HG02973 (cell line): ENCODE measurements around the gene SERPINE2.
"Not testable (repeated sequence)": the region's sequence is repeated elsewhere in the genome, so short reads cannot be mapped to it uniquely, and the experiment has no call there.

Source experiments
- ATAC-seq: cut with Tn5 transposase; IDR thresholded peaks from one replicate; pipeline ENCODE4 v1.9.1; 2021; ENCODE audit warnings: moderate library complexity; ENCODE audit not compliant: unreplicated experiment

Gene SERPINE2

DNA sequence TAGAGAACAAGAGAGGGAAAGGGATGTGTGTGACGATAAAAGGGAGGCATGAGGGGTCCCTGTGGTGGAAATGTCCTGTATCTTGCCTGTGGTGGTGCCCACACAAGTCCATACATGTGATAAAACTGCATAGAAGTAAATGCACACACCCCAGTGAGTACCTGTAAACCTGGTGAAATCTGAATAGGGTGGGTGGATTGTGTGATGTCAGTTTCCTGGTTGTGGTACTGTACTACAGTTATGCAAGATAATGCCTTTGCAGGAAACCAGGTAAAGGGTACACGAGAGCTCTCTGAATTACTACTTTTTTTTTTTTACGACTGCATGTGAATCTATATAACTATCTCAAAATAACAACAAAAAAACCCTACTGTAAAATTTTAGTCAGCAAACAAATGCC lies 22.1 kb downstream of the SERPINE2 start:
- ATAC-seq = no peak

DNA sequence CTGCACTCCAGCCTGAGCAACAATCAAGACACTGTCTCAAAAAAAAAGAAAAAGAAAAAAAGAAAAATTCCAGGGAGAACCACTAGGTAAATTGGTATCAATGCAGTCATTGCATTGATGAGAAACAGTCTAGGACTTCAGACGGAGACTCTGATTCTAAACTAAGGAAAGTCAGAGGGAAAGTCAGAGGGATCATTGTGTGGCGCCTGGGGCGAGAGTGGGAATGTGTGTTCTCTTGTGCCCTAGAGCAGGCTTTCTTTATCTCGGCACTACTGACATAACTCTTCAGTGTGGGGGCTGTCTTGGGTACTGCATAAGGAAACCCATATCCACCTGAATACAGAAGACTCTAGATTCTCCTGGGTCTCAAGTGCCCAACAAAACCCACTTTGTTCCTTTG lies 24.8 kb downstream of the SERPINE2 start:
- no peak for ATAC-seq

DNA sequence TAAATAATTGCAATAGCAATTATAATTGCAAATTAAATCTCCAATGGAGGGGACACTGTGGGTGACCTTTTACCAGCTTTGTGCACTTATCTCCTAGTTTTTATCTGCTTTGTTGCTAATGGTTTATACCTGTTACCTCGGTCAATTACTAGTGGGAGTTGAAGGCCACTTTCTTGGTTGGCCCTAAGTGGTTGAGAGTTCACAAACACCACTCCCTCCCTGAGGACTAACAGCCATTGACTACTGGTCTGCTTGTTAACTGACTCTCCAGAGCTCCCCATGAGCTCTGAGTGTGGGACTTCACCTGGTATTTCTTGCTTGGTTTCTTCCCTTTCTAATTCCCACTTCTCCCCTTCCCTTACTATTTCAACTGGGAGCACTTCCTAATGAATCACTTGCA lies 27.2 kb downstream of the SERPINE2 start:
- ATAC-seq = no peak

DNA sequence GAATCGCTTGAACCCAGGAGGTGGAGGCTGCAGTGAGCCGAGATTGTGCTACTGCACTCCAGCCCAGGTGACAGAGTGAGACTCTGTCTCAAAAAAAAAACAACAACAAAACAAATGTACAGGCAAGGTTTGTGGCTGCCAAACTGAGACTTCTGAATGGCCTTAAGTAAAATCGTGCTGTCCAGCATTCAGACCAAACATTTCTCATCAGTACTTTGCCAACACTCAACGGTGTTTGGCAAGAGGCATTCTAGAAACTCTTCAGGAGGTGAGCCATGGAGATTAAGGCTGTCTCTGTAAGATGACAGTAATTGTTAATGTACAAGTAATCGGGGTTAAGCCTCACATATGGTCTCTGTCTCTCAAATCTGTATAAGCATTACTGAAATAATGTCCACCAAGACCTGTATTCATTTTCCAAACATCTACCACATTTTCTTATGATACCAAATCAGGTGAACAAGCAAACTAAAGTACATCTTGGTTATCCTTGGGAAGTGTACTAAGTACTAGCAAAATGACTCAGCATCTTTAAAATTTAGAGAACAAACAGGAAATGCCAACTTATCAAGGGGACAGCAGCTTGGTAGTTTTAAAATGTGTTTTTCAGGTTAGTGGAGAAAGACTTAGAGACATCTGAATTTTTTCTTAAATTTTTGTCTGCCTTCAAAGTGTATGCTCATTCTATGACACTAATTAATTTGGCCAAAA lies 29.3 kb downstream of the SERPINE2 start:
- ATAC-seq = no peak

DNA sequence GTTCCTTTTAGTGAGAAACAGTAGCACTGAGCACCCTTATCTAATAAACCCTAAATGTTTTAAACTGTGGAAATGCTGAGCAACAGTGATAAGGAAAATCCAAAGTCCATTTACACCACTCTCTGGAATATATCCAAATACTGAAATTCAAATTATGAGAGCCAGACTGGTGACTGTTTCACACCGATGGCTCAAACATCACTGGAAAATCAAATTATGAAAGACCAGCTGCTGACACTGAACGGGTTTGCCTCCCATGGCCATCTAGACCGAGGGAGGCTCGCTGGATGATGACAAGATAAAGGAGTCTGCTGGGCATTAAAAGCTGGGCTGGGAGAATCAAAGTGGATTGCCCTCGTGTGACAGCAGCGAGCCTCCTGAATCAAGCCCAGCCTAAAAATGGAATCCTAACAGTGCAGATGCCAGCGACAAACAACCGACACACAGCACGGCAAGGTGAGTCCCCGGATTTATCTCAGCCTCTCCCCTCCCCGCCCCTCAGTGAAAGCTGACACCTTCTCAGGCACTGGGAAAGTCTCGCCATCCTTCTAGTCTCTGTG lies 30.3 kb downstream of the SERPINE2 start:
- no peak for ATAC-seq

DNA sequence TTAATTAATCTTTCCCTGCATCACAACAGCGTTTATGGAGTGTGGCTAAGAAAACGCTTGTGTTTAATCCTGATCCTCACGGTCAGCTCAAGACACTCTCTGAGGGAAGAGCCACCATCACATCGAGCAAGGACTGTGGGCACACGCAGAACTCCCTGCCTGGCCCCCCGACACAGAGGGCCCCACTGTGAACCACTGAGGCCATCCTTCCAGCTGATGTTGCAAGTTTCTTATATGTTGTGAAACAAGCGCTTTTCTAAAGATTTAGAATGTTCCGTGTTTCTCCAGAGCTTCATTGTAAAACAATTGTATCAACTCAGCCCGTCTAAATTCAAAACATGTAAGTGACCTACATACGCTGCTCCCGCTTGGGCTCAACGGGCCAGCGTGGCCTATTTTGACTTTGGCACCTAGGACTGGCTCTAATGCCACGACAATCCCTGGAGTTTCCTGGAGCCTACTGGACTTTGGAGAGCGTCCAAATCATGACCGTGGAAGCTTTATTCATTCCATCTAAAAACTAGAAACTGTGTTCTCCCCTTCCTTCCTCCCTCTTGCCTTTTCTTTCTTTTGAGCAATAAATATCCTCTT lies 34.9 kb downstream of the SERPINE2 start:
- ATAC-seq = no peak

DNA sequence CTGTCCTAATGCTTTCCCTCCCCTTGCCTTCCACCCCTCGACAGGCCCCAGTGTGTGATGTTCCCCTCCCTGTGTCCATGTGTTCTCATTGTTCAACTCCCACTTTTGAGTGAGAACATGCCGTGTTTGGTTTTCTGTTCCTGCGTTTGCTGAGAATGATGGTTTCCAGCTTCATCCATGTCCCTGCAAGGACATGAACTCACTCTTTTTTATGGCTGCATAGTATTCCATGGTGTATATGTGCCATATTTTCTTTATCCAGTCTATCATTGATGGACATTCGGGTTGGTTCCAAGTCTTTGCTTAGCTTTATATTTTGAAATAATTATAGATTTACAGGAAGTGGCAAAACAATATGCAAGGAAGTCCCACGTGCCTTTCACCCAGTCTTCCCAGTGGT lies 38.4 kb downstream of the SERPINE2 start:
- ATAC-seq = not testable (repeated sequence)

DNA sequence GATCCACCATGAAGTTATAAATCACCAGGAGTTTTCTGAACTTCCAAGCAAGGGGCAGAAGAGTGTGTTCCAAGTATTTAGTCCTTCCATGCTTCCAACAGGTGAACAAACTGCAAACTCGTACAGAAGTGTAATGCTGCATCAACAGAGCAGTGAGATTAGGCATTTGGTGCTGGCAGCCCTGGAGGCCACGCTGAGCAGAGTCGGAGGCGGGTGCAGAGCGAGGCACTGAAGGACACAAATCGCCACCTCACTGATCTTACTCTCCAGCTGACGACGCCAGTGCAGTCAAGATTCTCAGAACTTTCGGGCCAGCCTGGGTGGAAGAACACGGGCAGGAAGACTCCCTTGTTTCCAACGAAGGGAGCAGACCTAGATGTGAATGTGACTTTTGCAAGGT lies 39.2 kb downstream of the SERPINE2 start:
- ATAC-seq = no peak

DNA sequence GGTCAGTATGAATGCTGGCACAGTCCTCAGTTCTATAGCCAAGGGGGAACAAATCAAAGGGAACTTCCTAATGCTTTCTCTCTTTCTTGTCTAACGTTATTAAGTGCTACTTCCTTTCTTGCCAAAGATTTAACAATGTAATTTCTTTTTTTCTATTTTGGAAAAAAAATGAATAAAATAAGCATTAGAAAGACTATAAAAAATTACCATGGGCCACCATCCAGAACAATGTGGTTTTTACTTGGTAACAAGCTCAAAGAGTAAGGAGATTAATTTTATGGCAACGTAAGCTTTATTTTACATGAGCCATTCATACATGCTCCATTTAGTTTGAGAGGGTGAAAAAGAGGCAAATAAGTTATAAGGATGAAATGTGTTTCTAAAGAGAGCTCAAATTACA lies 40.1 kb downstream of the SERPINE2 start:
- ATAC-seq = no peak

DNA sequence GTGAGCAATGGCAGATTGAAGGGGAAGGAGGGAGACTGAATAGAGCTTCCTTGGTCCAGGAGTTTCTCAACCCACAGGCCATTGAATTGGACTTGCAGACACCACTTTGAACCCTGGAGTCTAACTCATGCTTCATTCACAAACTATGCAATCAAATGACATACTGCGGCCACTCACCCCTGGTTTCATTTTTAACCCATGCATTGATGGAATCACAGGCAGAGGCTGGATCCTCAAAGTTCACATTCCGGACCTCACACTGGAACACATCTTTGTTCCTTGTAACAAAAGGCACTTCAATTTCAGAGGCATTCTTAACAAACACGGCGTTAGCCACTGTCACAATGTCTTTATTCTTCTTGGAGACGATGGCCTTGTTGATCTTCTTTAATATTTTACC lies 41.1 kb downstream of the SERPINE2 start:
- ATAC-seq = no peak

DNA sequence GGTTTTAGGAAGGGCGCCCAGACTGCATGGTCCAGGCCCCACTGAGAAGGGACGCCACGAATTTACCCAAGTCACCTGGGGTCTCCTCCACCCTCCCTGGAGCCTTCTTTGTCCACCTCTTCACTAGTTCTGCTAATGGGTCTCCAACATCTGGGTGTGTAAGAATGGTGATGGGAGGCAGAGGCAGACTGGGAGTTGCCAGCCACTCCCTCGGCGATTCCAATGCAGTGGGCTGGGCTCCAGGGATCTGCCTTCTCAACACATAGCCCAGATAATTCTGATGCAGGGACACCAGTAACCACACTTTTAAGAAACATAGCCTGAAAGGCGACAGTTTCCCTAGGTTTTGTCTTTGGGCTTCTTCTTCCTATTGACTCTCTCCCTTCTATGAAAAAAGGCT lies 42.7 kb downstream of the SERPINE2 start:
- no peak for ATAC-seq

DNA sequence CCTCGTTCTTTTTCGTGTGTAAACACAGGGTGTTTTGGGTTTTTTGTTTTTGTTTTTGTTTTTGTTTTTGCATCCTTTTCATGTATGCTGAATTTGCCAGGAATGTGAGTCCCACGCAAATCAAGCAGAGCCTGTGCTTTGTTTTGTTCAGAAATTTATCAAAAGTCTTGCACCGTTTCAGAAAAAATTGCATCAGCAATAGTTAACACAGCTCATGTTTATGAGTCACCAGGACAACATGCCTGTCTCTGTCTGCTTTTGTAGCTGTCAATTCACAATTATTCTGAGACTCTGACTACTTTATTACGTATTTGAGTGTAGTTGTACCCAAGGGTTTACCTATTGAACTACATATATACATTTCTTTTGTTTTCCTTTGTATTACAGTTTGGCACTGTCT lies 43.5 kb downstream of the SERPINE2 start:
- ATAC-seq = no peak

DNA sequence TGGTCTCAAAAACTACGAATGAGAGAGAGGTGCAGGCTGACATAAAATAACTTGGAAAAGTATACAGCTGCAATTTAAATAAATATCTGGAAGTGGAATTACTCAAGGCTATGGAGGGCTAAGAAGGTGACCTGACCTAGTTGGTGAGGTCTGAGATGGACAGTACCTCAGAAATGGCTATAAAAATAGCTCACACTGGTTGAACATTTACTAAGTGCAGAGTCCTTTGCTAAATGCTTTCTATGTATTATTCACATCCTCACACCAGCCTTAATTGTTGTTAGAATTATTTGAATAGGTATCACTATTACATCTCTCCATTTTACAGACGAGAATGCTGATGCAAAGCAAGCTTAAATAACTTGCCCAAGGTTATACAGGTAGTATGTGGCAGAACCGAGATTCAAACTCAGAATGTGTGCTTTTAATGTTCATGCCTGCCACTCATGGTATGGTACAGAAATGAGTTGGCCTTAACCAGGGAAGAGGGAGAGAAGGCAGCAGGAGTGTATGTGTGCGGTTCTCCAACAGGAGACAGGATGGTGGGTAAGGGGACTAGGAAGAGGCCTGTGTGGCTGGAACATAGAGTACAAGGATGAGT lies 44.4 kb downstream of the SERPINE2 start:
- no peak for ATAC-seq

DNA sequence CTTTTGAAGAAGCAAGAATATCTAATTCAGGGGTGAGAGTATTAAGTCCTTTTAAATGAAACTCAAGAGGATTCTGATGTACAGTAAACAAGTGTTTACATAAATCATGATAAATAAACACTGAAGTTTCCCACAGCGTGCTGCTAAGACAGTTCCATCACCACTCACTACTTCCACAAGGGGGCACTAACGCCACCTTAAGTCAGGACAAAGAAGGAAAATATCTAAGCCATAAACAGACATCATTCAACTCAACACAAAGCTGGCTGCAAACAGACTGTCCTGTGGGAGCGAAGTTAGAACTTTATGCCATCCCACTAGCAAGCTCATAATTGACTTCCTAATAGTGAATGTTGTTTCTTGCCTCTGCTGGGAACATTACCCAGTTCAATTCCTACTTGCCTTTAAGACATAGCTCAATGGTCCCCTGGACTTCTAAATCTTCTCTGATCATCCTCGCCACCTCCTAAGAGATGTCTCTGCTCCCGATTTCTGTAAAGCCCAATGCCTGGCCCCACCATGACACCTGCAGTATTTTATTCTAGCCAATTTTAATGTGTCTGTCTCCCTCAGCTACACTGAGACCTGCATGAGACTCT lies 45.4 kb downstream of the SERPINE2 start:
- peak; percentile 84 for ATAC-seq

DNA sequence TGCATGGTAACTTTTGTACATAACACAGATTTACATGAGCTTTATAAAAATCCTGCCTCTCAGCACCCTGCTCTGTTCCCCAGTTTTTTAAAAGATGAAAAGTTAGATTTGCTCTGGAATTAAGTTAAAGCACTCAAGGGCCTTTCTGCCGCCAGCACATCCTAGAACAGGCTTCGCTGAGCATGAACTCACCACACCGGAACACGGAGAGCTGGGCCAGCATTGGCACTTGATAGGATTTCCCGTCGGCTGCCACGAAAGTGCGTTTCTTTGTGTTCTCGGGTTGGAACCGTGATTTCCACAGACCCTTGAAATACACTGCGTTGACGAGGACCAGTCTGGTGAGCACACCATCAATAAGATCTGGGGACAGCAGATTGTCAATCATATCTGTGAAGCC lies 47.5 kb downstream of the SERPINE2 start:
- ATAC-seq = no peak

DNA sequence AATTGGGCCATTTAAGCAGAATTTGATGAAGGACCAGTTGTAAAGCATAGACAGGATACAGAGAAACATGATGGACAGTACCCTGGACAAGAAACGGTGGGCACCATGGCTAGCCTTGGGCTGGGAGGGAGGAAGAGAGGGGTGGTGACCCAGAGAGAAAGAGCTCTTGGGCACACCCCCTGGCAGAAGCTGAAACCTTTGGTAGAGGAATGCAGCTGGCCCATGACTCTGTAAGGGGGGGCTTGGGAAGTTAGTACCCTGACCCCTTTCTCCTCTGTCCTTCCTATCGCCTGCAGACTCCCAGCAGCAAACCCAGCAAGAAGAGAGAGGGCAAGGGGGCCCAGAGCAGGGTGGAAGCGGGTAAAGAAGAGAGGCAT lies 49.2 kb downstream of the SERPINE2 start:
- no peak for ATAC-seq

DNA sequence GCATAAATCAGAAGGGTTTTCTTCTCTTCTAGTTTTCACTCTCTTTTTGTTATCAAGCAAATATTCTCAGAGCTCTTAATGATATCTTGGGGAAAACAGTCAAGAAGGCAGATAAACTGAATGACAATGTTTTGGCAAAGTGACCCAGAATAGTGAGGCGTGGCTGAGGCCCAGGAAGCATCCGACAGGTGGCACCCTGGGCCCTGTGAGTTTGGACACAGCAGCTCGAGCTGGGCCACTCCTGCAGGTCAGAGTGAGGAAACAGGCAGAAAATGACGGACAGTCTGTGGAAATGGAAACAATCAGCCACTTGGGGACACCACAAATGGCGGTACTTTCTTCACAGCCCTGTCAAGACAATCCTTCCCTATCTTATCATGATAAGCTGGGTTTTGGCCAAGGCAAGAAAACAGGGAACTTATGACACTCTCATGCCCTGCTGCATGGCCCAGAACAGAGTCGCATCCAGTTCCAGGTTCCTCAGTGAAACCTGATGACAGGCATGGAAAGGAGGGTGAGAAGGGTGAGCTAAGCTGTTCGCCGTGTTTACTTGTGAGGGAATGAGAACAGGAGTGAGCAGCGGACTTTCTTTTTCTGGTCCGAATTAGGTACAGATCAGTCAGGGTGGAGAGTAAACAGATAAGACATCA lies 49.8 kb downstream of the SERPINE2 start:
- no peak for ATAC-seq

DNA sequence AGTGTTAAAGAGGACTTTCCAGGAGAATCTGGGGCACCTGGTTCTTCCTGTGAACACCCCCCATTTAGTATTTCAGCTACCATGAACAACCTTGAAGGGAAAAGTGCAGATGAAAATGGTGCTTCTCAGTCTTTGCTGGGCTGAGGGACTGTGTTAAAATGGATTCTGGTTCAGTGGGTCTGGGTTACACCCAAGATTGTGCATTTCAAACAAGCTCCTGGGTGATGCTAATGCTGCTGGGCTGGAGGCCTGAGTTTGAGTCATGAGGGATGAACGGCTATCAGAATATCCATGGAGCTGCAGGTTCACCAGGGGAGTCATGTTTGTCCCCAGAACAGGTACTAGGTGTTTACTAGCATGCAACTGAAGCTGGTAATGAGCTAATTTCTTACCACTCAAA lies 57.8 kb downstream of the SERPINE2 start:
- ATAC-seq = no peak

DNA sequence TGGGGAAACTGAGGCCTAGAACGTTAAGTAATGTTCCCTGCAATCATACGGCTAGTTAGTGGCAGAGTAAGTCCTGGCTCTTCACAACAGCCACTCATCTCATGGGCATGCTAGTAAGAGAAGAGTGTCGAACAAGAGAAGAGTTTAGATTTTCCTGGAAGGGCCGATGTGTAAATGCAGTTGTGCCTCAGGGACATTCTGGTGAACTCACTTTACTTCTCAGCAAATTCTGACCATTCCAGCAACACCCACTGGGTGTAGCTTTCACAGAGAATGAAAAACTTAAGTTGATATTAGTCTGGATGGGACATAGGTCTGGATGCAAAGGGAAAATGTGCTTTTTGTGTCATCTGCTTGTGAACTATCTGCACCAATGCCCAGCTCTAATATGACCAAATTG lies 58.3 kb downstream of the SERPINE2 start:
- no peak for ATAC-seq

DNA sequence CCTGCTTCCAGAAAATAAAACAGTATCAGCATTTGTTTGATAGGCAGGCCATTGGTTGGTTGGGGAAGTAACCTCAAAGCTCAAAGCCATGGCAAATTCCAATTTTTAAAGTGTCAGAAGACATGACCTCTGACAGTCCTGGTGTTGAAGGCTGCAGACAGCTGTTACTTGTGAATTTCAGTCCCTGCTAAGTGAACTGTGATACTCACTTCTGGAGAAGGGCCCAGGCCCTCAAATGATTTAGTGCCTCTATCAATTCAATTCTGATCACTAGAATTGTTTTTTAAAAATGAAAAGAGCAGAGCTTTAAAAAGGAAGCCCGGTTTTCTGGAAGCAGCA lies 58.7 kb downstream of the SERPINE2 start:
- no peak for ATAC-seq

DNA sequence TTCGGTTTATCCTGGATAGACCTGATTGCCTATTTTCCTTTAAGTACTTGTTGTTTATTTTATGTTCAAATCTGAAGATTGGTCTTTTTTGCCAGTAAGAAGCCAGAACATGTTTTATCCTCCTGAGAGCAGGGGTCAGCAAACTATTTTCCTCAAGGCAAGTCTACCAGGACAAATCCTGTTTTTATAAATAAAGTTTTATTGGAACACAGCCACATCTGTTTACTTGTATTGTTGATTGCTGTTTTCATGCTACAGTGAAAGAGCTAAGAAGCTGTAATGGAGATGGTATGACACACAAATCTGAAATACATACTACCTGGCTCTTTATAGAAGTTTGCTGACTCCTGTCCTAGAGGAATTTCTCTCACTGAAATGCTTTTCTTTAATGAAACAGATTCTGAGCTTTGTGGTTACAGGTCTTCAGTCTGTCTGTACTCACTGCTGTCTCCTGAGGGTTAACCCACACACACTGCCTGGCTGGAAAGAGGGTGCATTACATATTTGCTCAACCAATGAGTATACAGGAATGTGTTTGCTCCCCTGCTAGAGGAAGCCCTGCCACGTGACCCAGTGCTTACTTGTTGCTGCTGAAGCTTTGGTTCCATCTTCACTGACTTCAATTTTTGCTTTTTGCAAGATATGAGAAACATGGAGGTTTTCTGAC lies 59.2 kb downstream of the SERPINE2 start:
- ATAC-seq = no peak
